ENCODE data around the gene NFIA.

Gene NFIA

DNA sequence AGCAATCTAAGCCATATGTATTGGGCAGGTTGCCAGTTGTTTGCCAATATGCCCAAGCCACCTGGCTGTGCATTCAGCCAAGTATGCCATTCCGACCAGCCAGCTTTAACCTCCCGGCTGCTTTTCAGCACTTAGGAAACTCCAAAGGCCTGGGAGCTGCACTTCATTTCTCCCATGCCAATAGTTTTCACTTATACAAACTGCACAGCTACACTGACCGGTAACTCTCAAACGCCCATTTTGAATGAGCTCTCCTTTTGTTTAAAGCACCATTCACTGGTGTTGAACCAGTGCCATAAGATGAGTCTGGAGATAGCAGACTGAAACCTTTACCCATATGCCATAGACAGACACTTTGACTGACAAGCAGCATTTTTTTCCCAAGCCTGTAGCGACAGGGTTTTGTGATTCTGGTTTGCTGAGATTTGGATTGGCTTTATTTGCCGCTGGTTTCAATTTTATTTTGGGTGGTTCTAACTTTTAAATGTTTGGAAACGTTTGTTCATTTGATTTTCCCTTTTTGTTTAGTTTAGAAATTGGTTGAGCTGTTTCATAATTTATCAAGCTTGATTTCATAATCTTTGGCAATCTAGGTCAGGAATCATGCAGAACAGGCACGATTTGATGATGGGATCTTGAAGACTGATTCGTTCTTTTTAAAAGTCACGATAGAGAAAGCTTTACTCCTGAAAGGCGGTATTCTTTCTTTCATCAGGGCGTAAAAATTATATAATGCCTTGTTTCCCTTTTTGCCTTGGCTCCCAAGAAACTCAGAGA is 144.6 kb downstream of the NFIA start:
- no peak for DNase-seq
- intact Hi-C loops (cut with DNase I), result no loop called here

GRCh38 chr1:61227857-61228550 is 145.6 kb downstream of the NFIA start:
- intact Hi-C loops (cut with DNase I), result no loop called here
- no peak for DNase-seq

DNA sequence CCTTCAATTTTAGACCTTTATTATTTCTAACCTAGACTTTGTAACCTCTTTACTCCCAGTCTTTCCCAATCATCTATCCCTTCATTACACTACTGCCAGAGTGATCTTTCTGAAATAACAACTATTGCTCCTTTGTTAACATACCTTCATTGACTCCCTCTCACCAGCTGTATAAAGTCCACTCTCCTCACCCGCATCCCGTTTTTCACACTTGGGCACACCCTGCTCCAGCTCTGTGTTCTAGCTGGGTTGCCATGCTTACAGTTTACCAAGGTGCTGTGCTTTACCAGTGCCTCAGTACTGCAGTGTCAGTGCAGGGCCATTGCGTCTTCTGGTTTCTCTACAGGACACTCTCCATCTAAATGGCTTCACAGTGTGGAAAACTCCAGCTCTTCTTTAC is 148.2 kb downstream of the NFIA start:
- intact Hi-C loops (cut with DNase I), result no loop called here
- no peak for DNase-seq

DNA sequence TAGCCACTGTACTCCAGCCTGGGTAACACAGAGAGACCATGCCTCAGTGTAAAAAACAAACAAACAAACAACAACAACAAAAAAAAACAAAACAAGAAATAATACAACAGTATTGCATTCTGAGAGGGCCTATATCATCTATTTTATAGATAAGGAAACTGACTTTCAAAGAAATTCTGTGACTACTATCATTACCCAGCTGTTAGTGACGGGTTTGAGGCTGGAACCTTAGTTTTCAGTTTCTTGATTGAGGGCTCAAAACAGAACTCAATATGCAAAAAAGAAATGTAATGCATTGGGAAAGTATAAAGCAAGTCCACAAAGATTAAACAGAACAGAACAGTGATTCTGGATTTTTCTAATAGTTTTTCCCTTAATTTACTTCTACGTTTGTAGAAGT is 149.4 kb downstream of the NFIA start:
- intact Hi-C loops (cut with DNase I), result no loop called here
- no peak for DNase-seq

DNA sequence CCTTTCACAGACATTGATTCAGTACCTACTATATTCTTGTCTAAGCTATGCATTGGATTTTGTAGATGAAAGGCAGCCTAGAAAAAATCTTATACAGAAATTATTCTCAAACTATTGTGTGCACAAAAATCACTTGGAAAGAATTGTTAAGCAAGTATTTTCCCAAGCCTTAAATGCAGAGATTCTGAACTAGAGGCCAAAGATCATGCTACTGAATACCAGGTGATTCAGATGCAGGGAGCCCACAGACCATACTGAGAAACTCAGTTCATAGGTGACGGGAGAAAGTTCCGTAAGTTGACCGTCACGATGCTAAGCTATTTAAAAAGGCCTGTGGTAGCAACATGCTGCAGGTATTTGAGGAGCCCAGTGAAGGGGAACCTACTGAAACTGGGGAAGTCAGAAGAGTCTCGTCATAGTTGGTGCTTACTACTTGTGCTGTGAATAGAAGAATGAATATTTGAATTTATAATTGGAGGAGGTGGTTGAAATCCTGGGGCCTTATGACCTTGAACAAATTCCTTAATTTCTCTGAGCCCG is 150.8 kb downstream of the NFIA start:
- intact Hi-C loops (cut with DNase I), result no loop called here
- no peak for DNase-seq

DNA sequence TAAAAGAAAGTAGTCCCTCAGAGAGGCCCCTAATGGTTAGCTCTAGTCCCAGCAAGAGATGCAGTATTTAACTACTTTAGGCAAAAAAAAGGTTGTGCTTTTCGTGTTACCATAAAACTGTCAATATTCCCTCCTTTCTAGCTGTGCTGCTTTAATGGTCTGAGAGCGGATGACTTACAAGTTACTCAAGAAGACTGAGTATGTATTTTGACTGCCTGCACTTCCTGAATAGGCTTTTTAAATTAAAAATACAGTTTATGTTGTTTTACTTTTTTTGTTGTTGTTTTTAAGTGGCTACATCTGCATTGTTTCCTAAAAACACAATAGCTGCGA is 152.2 kb downstream of the NFIA start:
- intact Hi-C loops (cut with DNase I), result no loop called here

GRCh38 chr1:61237147-61237546 is 154.8 kb downstream of the NFIA start:
- intact Hi-C loops (cut with DNase I), result no loop called here
- no peak for DNase-seq

More for the DNA sequence above, 152.2 kb downstream of the NFIA start:
- no peak for DNase-seq

DNA sequence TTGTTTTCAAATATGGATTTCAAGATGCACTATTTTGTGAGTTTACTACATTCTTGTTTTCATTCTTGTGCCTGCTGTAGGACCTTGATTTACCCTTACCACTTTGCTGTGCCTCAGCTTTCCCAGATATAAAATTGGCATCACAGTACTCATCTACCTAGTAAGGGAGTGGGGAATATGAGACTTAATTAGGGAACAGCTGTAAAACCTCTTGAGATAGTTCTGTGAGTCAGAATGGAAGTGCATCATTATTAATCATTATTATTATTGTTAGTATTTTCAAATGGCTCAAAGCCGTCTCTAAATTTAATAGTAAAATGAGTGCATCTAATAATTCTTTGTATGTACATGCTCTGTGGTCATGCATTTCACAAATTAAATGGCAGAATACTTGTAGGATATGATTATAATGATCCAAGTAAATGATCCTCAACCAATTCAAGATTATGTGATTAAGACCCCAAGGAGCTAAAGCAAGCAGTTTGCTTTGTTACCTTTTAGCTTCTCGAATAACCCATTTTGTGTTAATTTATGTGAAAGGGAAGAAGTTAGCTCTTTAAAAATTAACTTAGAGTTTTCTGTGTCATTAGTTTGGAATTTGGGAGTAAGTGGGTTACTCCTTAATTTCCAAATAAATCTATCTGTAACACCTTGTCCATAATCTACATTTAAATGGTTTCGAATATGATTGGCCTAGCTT is 155.4 kb downstream of the NFIA start:
- intact Hi-C loops (cut with DNase I), result no loop called here
- no peak for DNase-seq

DNA sequence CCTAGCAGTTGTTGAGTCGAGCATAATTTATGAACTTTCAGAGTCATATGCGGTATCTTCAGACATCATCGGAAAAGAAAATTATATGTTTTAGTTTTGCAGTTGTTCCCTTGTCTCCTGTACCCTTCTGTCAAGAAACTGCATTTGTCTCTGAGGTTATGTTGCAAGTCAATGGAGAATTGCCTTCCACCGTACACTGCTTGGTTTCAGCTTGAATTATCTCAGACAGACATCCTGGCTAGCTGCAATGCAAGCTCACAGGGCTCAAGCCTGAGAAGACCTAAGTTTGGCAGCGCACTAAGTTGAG is 156.0 kb downstream of the NFIA start:
- intact Hi-C loops (cut with DNase I), result no loop called here
- no peak for DNase-seq

DNA sequence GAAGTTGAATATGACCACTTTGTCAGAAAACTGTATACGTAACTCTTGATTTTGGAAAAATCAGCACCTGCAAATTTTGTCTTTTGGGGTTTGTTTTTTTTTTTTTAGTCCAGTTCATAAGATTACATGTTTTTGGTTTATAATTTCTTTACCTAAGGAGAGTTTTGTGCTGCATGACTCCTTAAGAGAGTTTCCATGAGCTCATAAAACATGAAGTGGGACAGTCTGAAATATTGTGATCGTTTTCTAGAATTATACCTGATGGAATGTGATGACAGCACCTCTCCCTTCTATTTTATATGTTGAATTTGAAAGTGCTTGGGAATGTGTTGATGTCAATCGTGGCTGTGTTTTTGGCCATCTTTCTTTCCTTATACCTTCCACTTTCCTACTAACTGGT is 158.5 kb downstream of the NFIA start:
- intact Hi-C loops (cut with DNase I), result no loop called here
- no peak for DNase-seq

GRCh38 chr1:61241411-61241838 is 159.1 kb downstream of the NFIA start:
- no peak for DNase-seq
- intact Hi-C loops (cut with DNase I), result no loop called here

- DNase-seq, result no peak
- intact Hi-C loops (cut with DNase I), result no loop called here
Observed at GRCh38 chr1:61241973-61242381, 159.6 kb downstream of the NFIA start.

DNA sequence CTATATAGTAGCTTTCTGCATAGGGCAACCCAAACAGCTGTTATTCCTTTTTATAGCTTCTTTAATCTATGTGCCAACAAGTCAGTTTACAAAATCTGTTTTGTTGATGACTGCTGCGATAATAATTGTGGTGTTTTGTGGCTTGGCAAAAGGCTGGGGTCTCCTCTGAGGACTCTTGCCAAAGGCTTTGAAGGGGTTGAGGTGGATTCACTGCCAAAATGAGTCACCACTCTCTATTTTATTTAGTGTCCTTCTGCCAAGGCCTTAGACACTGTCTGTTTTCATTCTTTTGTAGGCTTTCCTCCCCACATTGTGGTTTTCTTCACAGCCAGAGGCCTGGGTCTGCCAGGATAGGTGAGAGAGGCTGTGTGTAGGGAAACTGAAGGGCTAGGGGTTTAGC is 161.8 kb downstream of the NFIA start:
- DNase-seq, result no peak

DNA sequence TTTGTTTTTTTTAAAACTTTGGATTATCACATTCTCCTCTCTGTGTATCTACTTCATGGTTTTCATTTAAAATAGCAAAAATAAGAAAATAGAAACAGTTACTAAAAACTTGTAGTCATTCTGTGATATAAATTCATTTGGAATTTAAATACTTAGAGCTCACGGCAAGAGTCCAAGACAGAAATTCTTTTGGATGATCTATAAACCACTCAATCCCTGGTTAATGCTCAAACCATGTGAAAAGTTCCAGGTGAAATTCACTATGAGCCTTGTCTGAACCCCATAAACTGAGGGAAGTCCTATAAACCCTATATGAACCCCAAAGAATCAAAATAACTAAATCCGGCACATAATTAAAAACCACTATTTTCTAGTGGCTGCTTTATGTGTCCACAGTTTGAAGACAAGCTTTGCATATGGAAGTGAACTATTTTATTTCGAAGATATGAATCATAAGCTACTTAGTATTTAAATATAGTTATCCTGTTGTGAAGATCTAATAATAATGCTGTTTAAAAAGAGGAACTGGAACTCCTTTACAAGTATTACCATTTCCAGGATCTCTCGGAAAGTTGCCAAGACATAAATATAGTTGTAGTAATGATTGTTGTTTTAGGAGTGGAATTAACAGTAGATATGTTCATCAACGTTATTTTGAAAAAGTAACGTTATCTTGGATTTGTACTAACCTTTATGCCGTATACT is 163.5 kb downstream of the NFIA start:
- DNase-seq, result no peak
- intact Hi-C loops (cut with DNase I), result no loop called here

More for the DNA sequence above, 161.8 kb downstream of the NFIA start:
- intact Hi-C loops (cut with DNase I), result no loop called here

DNA sequence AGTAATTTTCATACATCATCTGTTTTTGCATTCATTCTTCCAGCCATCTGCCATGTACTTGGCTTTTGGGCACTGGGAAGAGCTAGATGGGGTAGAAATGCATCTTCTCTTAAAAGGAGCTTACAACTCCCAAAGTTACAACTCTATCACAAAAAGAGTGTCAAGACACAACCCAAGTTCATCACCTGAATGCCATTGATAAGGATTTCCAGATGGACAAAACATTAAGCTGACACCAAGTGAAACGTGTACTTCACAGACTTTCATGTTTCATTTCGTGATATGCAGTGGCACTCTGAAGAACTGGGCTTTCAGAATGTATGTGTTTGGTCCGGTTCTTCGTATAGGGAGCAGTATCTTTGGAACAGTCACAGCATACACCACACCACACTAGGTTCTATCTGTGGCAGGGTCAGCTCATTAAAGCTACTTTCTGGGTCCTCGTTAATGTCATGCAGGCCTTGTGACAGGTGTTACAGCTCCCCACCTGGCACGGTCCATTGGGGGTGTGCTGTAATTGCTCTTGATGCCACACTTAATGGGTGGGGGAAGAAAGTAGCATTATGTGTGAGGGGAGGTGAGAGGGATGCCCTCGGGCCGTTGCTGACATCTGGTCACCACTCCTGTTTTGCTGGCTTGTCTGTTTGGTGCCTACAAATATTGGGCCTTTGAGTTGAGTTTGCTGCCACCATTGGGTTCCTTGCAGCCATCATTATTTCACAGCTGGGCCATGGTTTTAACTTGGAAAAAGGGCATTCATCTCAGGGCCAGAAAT is 164.9 kb downstream of the NFIA start:
- no peak for DNase-seq
- intact Hi-C loops (cut with DNase I), result no loop called here

GRCh38 chr1:61247881-61248752 is 165.8 kb downstream of the NFIA start:
- intact Hi-C loops (cut with DNase I), result no loop called here
- DNase-seq, result no peak

GRCh38 chr1:61250933-61251332 is 168.6 kb downstream of the NFIA start:
- intact Hi-C loops (cut with DNase I), result loop anchor here (10.0 kb wide), 1 partner anchor 56 kb away; no protein-coding TSS in a partner anchor
- DNase-seq, result no peak

DNA sequence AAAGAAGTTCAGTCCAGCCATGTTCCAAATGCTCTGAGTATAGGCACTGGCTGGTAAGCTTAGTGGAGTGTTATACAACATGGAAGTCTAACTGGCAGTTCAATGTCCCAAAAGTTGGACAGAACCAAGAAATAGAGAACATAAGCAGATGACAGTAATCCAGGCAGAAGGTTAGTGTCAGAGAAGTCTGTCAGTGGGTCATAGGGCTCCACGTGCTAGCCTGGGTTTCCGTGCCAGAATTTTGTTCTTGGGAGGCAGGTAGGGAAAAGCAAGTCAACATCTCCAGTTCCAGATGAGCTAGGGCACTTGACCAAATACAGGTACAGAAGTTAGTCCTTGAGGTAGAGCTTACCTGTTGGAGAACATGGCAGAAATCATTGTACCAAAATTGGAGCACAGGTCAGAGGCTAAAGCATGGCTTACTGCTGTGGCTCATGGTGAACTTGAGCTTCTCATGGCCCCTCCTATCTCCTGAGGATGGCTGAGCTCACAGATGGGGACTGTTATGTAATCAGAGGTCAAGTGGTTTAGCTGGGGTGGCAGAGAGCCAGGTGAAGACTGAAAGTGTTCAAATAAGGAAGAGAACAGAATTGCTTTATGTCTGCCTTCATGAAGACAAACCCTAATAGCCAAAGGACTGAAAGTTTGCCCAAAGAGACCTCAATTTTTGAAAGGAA is 170.8 kb downstream of the NFIA start:
- intact Hi-C loops (cut with DNase I), result loop anchor here (10.0 kb wide), 1 partner anchor 58 kb away; no protein-coding TSS in a partner anchor
- peak in 5 of 10 donors; percentile 23 to 58 (median 33) for DNase-seq
